ENCODE data around the gene ZNF787.

Gene ZNF787

DNA sequence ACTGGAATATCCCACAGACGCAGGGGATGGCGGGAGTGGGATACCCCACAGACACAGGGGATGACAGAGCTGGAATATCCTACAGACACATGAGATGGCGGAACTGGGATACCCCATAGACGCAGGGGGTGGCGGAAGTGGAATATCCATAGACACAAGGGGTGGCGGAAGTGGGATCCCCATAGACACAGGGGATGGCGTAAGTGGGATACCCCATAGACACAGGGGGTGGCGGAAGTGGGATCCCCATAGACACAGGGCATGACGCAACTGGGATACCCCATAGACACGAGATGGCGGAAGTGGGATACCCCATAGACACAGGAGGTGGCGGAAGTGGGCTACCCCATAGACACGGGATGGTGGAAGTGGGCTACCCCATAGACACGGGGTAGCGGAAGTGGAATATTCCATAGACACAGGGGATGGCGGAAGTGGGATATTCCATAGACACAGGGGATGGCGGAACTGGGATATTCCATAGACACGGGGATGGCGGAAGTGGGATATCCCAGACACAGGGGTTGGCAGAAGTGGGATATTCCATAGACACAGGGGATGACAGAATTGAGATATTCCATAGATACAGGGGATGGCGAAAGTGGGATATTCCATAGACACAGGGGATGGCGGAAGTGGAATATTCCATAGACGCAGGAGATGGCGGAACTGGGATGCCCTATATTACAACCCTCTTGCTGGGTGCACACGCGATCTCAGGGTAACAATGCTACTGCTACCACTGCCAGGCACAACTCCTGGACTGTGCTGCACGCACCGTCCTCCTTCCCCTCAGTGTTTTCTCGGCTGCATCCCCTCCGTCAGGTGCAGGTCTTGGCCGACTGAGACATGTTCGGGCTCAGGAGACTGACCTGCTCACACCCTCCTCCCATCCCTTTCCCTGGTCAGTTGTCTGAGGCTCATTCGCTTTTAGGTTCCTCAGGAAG lies 28.1 kb downstream of the ZNF787 start:
- Histone ChIP-seq H3K4me3 (no peak overlapping the region), H3K36me3 (peaks cover 13 to 57% (median 25%) of the 10 kb centered on the region in 3 donors), H3K9me3 (no peaks in the 10 kb centered on the region), H3K27ac (no peak overlapping the region), H3K4me1 (peaks cover 0 to 13% (median 0%) of the 10 kb centered on the region in 4 donors), H3K27me3 (no peaks in the 10 kb centered on the region)
- DNase-seq = no peak
- intact Hi-C loops (cut with DNase I; ENCODE audit: low total_unique reads) = no loop called here
- TF ChIP-seq, protein P1, sequence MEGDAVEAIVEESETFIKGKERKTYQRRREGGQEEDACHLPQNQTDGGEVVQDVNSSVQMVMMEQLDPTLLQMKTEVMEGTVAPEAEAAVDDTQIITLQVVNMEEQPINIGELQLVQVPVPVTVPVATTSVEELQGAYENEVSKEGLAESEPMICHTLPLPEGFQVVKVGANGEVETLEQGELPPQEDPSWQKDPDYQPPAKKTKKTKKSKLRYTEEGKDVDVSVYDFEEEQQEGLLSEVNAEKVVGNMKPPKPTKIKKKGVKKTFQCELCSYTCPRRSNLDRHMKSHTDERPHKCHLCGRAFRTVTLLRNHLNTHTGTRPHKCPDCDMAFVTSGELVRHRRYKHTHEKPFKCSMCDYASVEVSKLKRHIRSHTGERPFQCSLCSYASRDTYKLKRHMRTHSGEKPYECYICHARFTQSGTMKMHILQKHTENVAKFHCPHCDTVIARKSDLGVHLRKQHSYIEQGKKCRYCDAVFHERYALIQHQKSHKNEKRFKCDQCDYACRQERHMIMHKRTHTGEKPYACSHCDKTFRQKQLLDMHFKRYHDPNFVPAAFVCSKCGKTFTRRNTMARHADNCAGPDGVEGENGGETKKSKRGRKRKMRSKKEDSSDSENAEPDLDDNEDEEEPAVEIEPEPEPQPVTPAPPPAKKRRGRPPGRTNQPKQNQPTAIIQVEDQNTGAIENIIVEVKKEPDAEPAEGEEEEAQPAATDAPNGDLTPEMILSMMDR (IDR thresholded peaks at IDR 0.05) = no peak

DNA sequence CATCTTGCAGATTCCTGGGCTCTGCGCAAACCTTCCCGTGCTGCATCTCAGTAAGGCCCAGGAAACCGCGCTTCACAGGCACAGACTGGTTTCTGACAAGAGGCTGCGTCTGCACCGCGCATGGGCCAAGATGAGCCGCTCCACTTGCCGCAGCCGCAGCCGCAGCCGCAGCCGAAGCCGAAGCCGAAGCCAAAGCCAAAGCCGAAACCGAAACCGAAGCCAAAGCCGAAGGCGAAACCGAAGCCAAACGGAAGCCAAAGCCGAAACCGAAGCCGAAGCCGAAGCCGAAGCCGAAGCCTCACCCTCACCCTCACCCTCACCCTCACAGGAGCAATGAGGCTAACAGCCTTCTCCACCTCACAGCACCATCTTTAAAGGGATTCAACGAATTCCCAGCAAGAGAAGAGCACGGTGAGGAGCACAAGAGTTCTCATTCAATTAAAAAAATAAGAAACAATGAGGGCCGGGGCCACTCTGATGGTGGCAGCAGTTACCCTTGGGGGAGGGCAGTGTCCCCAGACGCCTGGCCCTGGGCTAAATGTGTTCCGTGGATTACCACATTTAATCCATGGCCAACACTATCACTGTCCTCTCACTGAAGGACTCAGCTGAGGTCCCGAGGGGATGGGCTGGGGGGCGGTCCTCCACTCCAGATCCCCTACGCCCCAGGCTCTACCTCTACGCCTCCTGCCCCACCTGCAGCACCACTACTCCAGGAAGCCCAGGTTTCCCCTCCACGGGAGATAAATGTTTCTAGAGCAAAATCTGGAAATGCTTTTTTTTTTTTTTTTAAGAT lies 29.1 kb downstream of the ZNF787 start:
- H3K27me3 ChIP-seq = no peaks in the 10 kb centered on the region
- peaks cover 0 to 10% (median 0%) of the 10 kb centered on the region in 4 donors for H3K4me1 ChIP-seq
- intact Hi-C loops (cut with DNase I; ENCODE audit: low total_unique reads) = no loop called here
- H3K27ac ChIP-seq = no peak overlapping the region
- H3K4me3 ChIP-seq = no peak overlapping the region
- TF ChIP-seq, protein P1 (IDR thresholded peaks at IDR 0.05) = no peak
- no peaks in the 10 kb centered on the region for H3K9me3 ChIP-seq
- DNase-seq = no peak
- peaks cover 13 to 57% (median 27%) of the 10 kb centered on the region in 3 donors for H3K36me3 ChIP-seq

DNA sequence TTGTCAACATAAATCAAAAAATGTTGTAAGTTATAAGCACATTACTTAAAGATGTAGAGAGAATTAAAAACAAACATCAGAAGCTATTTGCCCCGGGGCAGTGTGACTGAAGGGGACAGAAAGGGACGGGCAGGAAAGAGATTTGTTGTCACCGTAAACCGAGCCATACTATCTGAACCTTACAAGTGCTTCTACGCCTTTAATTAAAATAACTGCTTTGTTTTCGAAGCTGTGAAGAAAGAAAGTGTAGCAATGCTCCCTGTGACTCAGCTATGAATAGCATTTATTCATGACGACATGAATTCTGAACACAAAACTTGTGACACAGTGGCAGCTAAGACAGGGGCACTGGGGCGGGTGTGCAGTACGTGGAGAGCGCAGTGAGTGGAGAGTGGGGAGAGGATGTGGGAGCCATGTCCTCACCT lies 30.0 kb downstream of the ZNF787 start:
- Histone ChIP-seq H3K27ac (no peak overlapping the region), H3K9me3 (no peaks in the 10 kb centered on the region), H3K36me3 (peaks cover 13 to 64% (median 27%) of the 10 kb centered on the region in 3 donors), H3K4me1 (peaks cover 0 to 10% (median 0%) of the 10 kb centered on the region in 4 donors), H3K4me3 (no peak overlapping the region), H3K27me3 (no peaks in the 10 kb centered on the region)
- DNase-seq = no peak
- TF ChIP-seq, protein P1 (IDR thresholded peaks at IDR 0.05) = no peak
- intact Hi-C loops (cut with DNase I; ENCODE audit: low total_unique reads) = no loop called here

DNA sequence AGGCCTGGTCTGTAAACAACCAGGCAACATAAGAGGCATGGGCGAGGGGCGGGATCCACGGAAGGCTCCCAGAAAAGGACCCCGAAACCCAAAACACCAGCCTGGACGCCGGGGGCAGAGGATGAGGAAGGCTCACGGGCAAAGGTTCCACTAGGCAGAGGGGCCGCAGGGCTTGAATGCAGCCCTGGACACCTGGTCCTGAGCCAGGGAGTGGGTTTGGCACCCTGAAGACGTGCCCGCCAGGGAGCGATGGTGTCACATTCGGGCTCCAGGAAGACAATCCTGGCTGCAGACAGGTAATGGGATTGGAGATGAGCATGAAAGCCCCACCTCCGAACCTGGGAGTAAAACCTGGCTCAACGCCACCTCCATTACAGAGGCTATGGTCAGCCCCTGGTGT lies 31.8 kb downstream of the ZNF787 start:
- H3K27ac ChIP-seq = no peak overlapping the region
- H3K27me3 ChIP-seq = no peaks in the 10 kb centered on the region
- intact Hi-C loops (cut with DNase I; ENCODE audit: low total_unique reads) = no loop called here
- DNase-seq = no peak
- H3K9me3 ChIP-seq = no peaks in the 10 kb centered on the region
- H3K4me3 ChIP-seq = no peak overlapping the region
- TF ChIP-seq, protein P1 (IDR thresholded peaks at IDR 0.05) = no peak
- H3K4me1 ChIP-seq = peaks cover 0 to 10% (median 0%) of the 10 kb centered on the region in 4 donors
- peaks cover 9 to 67% (median 22%) of the 10 kb centered on the region in 3 donors for H3K36me3 ChIP-seq

DNA sequence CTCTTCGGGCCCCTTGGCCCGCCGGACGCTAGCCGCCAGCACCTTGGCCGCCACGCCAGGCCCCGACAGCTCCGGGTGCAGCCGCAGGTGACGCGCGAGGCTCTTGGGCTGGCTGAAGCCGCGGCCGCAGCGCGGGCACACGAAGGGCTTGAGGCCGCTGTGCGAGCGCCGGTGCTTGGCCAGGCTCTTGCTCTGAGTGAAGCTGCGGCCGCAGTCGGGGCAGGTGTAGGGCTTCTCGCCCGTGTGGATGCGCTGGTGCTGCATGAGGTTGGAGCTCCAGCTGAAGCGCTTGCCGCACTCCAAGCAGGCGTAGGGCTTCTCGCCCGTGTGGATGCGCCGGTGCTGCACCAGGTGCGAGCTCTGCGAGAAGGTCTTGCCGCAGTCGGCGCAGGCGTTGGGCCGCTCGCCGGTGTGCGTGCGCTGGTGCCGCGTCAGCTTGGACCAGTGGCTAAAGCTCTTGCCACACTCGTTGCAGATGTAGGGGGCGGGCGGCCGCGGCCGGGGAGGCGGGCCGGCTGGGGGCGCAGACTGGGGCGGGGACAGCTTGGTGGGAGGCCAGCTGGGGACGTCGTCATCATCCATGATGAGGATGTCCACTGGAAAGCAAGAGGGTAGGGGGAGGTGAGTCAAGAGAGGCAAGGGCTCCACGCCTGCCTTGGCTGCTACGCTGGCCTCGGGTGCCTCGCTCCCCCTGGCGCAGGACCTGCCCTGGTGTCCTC lies 32.4 kb downstream of the ZNF787 start:
- no peak for DNase-seq
- Histone ChIP-seq H3K27ac (no peak overlapping the region), H3K9me3 (no peaks in the 10 kb centered on the region), H3K4me3 (no peak overlapping the region), H3K36me3 (peaks cover 9 to 62% (median 22%) of the 10 kb centered on the region in 3 donors), H3K4me1 (peaks cover 0 to 10% (median 0%) of the 10 kb centered on the region in 4 donors), H3K27me3 (no peaks in the 10 kb centered on the region)
- TF ChIP-seq, protein P1 (IDR thresholded peaks at IDR 0.05) = no peak
- intact Hi-C loops (cut with DNase I; ENCODE audit: low total_unique reads) = no loop called here

All from tibial artery (tissue), 4 donors.